ENCODE results near the gene ITGAD.
"Not testable (repeated sequence)": the region's sequence is repeated elsewhere in the genome, so short reads cannot be mapped to it uniquely, and the experiment has no call there.

GRCh38 chr16:31445931-31446330, 52.8 kb downstream of the ITGAD start:
- not testable (repeated sequence) for TF ChIP-seq CTCF, POLR2A (IDR thresholded peaks at IDR 0.05)
